Measurements from ENCODE around the gene AEBP2.

Gene AEBP2

GRCh38 chr12:19436931-19437330, 2.4 kb upstream of the AEBP2 start:
- TF ChIP-seq CTCF (IDR thresholded peaks at IDR 0.05; ENCODE audit: low read length, missing control alignments) = no peak
- no peak overlapping the region for H3K4me3 ChIP-seq (replicated peaks; ENCODE audit: low read depth, low read length)
- no peak for DNase-seq (ENCODE audit: low read depth)

GRCh38 chr12:19437996-19438395, 1.3 kb upstream of the AEBP2 start:
- no peak for DNase-seq (ENCODE audit: low read depth)
- H3K4me3 ChIP-seq (replicated peaks; ENCODE audit: low read depth, low read length) = no peak overlapping the region
- TF ChIP-seq CTCF (IDR thresholded peaks at IDR 0.05; ENCODE audit: low read length, missing control alignments) = no peak

- TF ChIP-seq CTCF (IDR thresholded peaks at IDR 0.05; ENCODE audit: low read length, missing control alignments) = no peak
- peak overlapping the region; percentile 78 for H3K4me3 ChIP-seq (replicated peaks; ENCODE audit: low read depth, low read length)
- DNase-seq (ENCODE audit: low read depth) = peak; percentile 51
Observed at GRCh38 chr12:19440019-19440858, 947 bp downstream of the AEBP2 start.

- peak; percentile 17 for DNase-seq (ENCODE audit: low read depth)
- no peak for TF ChIP-seq CTCF (IDR thresholded peaks at IDR 0.05; ENCODE audit: low read length, missing control alignments)
- peak overlapping the region; percentile 78 for H3K4me3 ChIP-seq (replicated peaks; ENCODE audit: low read depth, low read length)
Observed at GRCh38 chr12:19440916-19441315, 1.6 kb downstream of the AEBP2 start.

- H3K4me3 ChIP-seq (replicated peaks; ENCODE audit: low read depth, low read length) = no peak overlapping the region
- no peak for DNase-seq (ENCODE audit: low read depth)
- TF ChIP-seq CTCF (IDR thresholded peaks at IDR 0.05; ENCODE audit: low read length, missing control alignments) = no peak
Observed at GRCh38 chr12:19443585-19443984, 4.3 kb downstream of the AEBP2 start.

- no peak overlapping the region for H3K4me3 ChIP-seq (replicated peaks; ENCODE audit: low read depth, low read length)
- TF ChIP-seq CTCF (IDR thresholded peaks at IDR 0.05; ENCODE audit: low read length, missing control alignments) = no peak
- no peak for DNase-seq (ENCODE audit: low read depth)
Observed at GRCh38 chr12:19444097-19444496, 4.8 kb downstream of the AEBP2 start.

GRCh38 chr12:19447386-19447785, 8.1 kb downstream of the AEBP2 start:
- DNase-seq (ENCODE audit: low read depth) = no peak
- H3K4me3 ChIP-seq (replicated peaks; ENCODE audit: low read depth, low read length) = no peak overlapping the region
- TF ChIP-seq CTCF (IDR thresholded peaks at IDR 0.05; ENCODE audit: low read length, missing control alignments) = no peak

Data from fibroblast of pulmonary artery (primary cell).